BLaER1 treated with 17β-estradiol and CSF1 and Interleukin-3, amounts not matched to agents 10 nM and 100 nM (cell line): ENCODE data around the gene GRAP2.
"Not testable (repeated sequence)": the region's sequence is repeated elsewhere in the genome, so short reads cannot be mapped to it uniquely, and the experiment has no call there.

Experiments
- H3K27ac ChIP-seq, 11 experiments: shearing (Covaris generic); formaldehyde crosslinking; 2 replicates each; pipeline ENCODE4 v1.8.1; 2022
- H3K27me3 ChIP-seq, 11 experiments: shearing (Covaris generic); formaldehyde crosslinking; 2 replicates each; pipeline ENCODE4 v1.8.1; 2022
- H3K36me3 ChIP-seq, 11 experiments: shearing (Covaris generic); formaldehyde crosslinking; 2 replicates each; pipeline ENCODE4 v1.8.1; 2022
- H3K4me1 ChIP-seq, 10 experiments: shearing (Covaris generic); formaldehyde crosslinking; 2 replicates each; pipeline ENCODE4 v1.8.1; 2022
- H3K4me2 ChIP-seq, 11 experiments: shearing (Covaris generic); formaldehyde crosslinking; 2 replicates each; pipeline ENCODE4 v1.8.1; 2022
- H3K4me3 ChIP-seq, 10 experiments: shearing (Covaris generic); formaldehyde crosslinking; 2 replicates each; pipeline ENCODE4 v1.8.1; 2022
- H3K9ac ChIP-seq, 11 experiments: shearing (Covaris generic); formaldehyde crosslinking; 2 replicates each; pipeline ENCODE4 v1.8.1; 2022
- H3K9me3 ChIP-seq, 11 experiments: shearing (Covaris generic); formaldehyde crosslinking; replicated peaks in 1 of 11; 2 replicates each; pipeline ENCODE4 v1.8.1; 2022
- H4K20me1 ChIP-seq, 11 experiments: shearing (Covaris generic); formaldehyde crosslinking; 2 replicates each; pipeline ENCODE4 v1.8.1; 2022
- Cebpa-rat ChIP-seq, 11 experiments: shearing (Covaris generic); IDR thresholded peaks; 2 replicates each; pipeline ENCODE4 v1.8.1; 2022

GRAP2 gene

GRCh38 chr22:39871008-39871798 is 29.7 kb upstream of the GRAP2 start:
- Histone ChIP-seq H3K4me2 (no peak overlapping the region), H4K20me1 (no peaks in the 10 kb centered on the region), H3K9me3 (peaks cover 0 to 8% (median 0%) of the 10 kb centered on the region in 11 experiments; a peak in 3 of 22 replicates), H3K9ac (no peak overlapping the region), H3K4me1 (peaks cover 9 to 16% (median 14%) of the 10 kb centered on the region in 10 experiments; a peak in 19 of 20 replicates), H3K4me3 (no peak overlapping the region), H3K27me3 (0 out of 22 replicates have a peak, but pooled peaks cover 0 to 4% (median 0%) of the 10 kb centered on the region in 11 experiments), H3K27ac (no peak overlapping the region), H3K36me3 (no peaks in the 10 kb centered on the region)
- TF ChIP-seq Cebpa-rat (IDR thresholded peaks at IDR 0.05) = no peak

GRCh38 chr22:39872548-39872947 is 28.3 kb upstream of the GRAP2 start:
- no peak overlapping the region for H3K4me2 ChIP-seq
- H4K20me1 ChIP-seq = no peaks in the 10 kb centered on the region
- no peak for TF ChIP-seq Cebpa-rat (IDR thresholded peaks at IDR 0.05)
- no peak overlapping the region for H3K4me3 ChIP-seq
- no peak overlapping the region for H3K27ac ChIP-seq
- H3K9me3 ChIP-seq = peaks cover 0 to 8% (median 0%) of the 10 kb centered on the region in 11 experiments; a peak in 3 of 22 replicates
- no peak overlapping the region for H3K9ac ChIP-seq
- peaks cover 9 to 14% (median 12%) of the 10 kb centered on the region in 10 experiments; a peak in 19 of 20 replicates for H3K4me1 ChIP-seq
- H3K36me3 ChIP-seq = no peaks in the 10 kb centered on the region
- no peaks in the 10 kb centered on the region for H3K27me3 ChIP-seq

- Histone ChIP-seq H4K20me1 (no peaks in the 10 kb centered on the region), H3K27ac (no peak overlapping the region), H3K4me1 (no peaks in the 10 kb centered on the region), H3K9ac (no peak overlapping the region), H3K4me2 (no peak overlapping the region), H3K9me3 (peaks cover 0 to 3% (median 0%) of the 10 kb centered on the region in 11 experiments; a peak in 3 of 22 replicates), H3K27me3 (no peaks in the 10 kb centered on the region), H3K4me3 (no peak overlapping the region), H3K36me3 (no peaks in the 10 kb centered on the region)
- no peak for TF ChIP-seq Cebpa-rat (IDR thresholded peaks at IDR 0.05)
These were observed 26.9 kb upstream of the GRAP2 start for GRCh38 chr22:39873965-39874364.

- H3K9me3 ChIP-seq, H3K27me3 ChIP-seq, H3K9ac ChIP-seq, H3K36me3 ChIP-seq, H3K27ac ChIP-seq, H4K20me1 ChIP-seq, H3K4me1 ChIP-seq, H3K4me2 ChIP-seq, H3K4me3 ChIP-seq: not testable (repeated sequence)
These were observed 25.6 kb upstream of the GRAP2 start for GRCh38 chr22:39875176-39875885.

- Histone ChIP-seq H3K27ac (no peak overlapping the region), H3K9ac (no peak overlapping the region), H3K4me2 (no peak overlapping the region), H4K20me1 (no peaks in the 10 kb centered on the region), H3K4me3 (no peak overlapping the region), H3K4me1 (no peaks in the 10 kb centered on the region), H3K36me3 (no peaks in the 10 kb centered on the region), H3K27me3 (no peaks in the 10 kb centered on the region), H3K9me3 (no peaks in the 10 kb centered on the region)
- TF ChIP-seq Cebpa-rat (IDR thresholded peaks at IDR 0.05) = no peak
These were observed 23.6 kb upstream of the GRAP2 start for GRCh38 chr22:39877079-39877845.

GRCh38 chr22:39880722-39881121 is 20.2 kb upstream of the GRAP2 start:
- no peak for TF ChIP-seq Cebpa-rat (IDR thresholded peaks at IDR 0.05)
- Histone ChIP-seq H3K27ac (no peak overlapping the region), H3K4me1 (no peaks in the 10 kb centered on the region), H3K9ac (no peak overlapping the region), H3K36me3 (no peaks in the 10 kb centered on the region), H3K4me3 (no peak overlapping the region), H4K20me1 (no peaks in the 10 kb centered on the region), H3K9me3 (peaks cover 0 to 12% (median 0%) of the 10 kb centered on the region in 11 experiments; a peak in 6 of 22 replicates), H3K4me2 (no peak overlapping the region), H3K27me3 (no peaks in the 10 kb centered on the region)

GRCh38 chr22:39883057-39883456 is 17.8 kb upstream of the GRAP2 start:
- Histone ChIP-seq H3K36me3 (no peaks in the 10 kb centered on the region), H3K4me3 (no peak overlapping the region), H3K4me1 (no peaks in the 10 kb centered on the region), H3K27ac (no peak overlapping the region), H3K4me2 (no peak overlapping the region), H3K9ac (no peak overlapping the region), H3K9me3 (peaks cover 0 to 12% (median 0%) of the 10 kb centered on the region in 11 experiments; a peak in 6 of 22 replicates), H3K27me3 (no peaks in the 10 kb centered on the region), H4K20me1 (no peaks in the 10 kb centered on the region)
- TF ChIP-seq Cebpa-rat (IDR thresholded peaks at IDR 0.05) = no peak

GRCh38 chr22:39889924-39890323 is 11.0 kb upstream of the GRAP2 start:
- H3K36me3 ChIP-seq, H4K20me1 ChIP-seq, H3K4me3 ChIP-seq, H3K27me3 ChIP-seq, H3K9ac ChIP-seq, H3K27ac ChIP-seq, H3K4me2 ChIP-seq: not testable (repeated sequence)
- peaks cover 8 to 25% (median 15%) of the 10 kb centered on the region in 10 experiments; a peak in 18 of 20 replicates for H3K4me1 ChIP-seq
- H3K9me3 ChIP-seq = peaks cover 0 to 11% (median 0%) of the 10 kb centered on the region in 11 experiments; a peak in 7 of 22 replicates

GRCh38 chr22:39893526-39893925 is 7.4 kb upstream of the GRAP2 start, which contains the start of gene ENTHD1:
TSS of gene ENTHD1 (minus strand) at chr22:39893760. CDS start at chr22:39887748, 6,012 bp downstream.
- no peaks in the 10 kb centered on the region; a peak in 1 of 22 replicates for H3K27me3 ChIP-seq
- no peaks in the 10 kb centered on the region for H4K20me1 ChIP-seq
- peak within 1 kb of the TSS in 8 of 11 experiments; percentile 1 to 72 (median 61); a peak in 13 of 22 replicates for H3K4me2 ChIP-seq
- TF ChIP-seq Cebpa-rat (IDR thresholded peaks at IDR 0.05) = no peak
- H3K9ac ChIP-seq = no peak within 1 kb of the TSS
- peak within 1 kb of the TSS in 7 of 11 experiments; percentile 8 to 45 (median 38); a peak in 9 of 22 replicates for H3K27ac ChIP-seq
- H3K4me1 ChIP-seq = peaks cover 17 to 46% (median 27%) of the 10 kb centered on the region in 10 experiments
- no peak within 1 kb of the TSS for H3K4me3 ChIP-seq
- peaks cover 0 to 11% (median 0%) of the 10 kb centered on the region in 11 experiments; a peak in 4 of 22 replicates for H3K9me3 ChIP-seq
- H3K36me3 ChIP-seq = no peaks in the 10 kb centered on the region
